GM12892 (cell line): ENCODE measurements around the gene DUS1L.

Source experiments
- POLR2A ChIP-seq: IDR thresholded peaks from 2 replicates; pipeline ENCODE4 v1.6.1; 2011; ENCODE audit warnings: low read depth, low read length, control low read depth
- TAF1 ChIP-seq: IDR thresholded peaks from 2 replicates; pipeline ENCODE4 v1.6.1; 2011; ENCODE audit warnings: low read depth, mild to moderate bottlenecking, control low read depth, low read length, borderline replicate concordance

DNA sequence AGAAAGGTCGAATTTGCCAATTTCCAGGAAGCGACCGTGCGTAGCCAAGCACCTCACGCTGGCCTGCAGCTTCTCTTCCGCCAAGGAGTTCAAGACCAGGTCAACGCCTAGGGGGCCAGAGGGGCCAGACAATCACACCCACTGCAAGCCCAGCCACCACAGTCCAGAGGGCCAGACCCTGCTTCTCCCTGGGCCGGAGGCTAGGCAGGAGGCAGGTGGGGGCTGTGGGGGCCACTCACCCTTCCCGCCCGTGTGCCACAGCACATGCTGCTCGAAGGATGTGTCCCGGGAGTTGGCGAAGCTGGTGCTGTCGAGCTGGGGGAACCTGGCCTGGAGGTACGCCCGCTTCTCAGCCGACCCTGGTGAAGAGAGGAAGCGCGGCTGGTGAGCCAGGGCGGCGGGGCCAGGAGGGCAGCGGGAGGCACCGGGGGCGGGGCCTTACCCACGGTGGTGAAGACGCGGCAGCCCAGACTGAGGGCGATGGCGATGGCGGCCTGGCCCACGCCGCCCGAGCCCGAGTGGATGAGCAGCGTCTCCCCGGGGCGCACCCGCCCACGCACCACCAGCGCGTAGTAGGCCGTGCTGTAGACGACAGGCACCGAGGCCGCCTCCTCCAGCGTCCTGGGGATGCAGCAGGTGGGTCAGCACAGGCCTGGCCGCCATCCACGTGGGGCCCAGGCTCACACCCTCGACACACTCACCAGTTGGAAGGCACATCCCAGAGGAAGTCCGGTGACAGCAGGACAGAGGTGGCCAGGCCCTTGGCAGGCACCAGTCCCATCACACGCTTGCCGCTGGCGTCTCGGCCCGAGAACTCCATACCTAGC, 18.1 kb upstream of the DUS1L start:
- TF ChIP-seq POLR2A (no peak), TAF1 (no peak)
